H1 (cell line): ENCODE results near the gene NEDD8. TPM values are rescaled to one million over a fixed set of nuclear protein-coding genes. Genes with fewer than 3 reads are reported as not detected.

Source experiments
- CTCF ChIA-PET: fragments of 300-600 bp; sonication (Branson Sonifier 250); formaldehyde crosslinking; loops from one replicate; lab custom pipeline; 2021; ENCODE audit not compliant: partially characterized antibody; lab: Charles Lee
- POLR2A ChIA-PET: fragments of 300-600 bp; sonication (Branson Sonifier 250); formaldehyde crosslinking; loops from one replicate; lab custom pipeline; 2021; ENCODE audit warnings: inconsistent platforms; ENCODE audit not compliant: partially characterized antibody; lab: Charles Lee
- DNase-seq, 2 experiments: peaks; one replicate each; pipeline versions ENCODE4 v3.0.0 to v3.0.0-alpha.2; 2010 to 2022; ENCODE audit warnings: low spot score in 2 of 2, low read depth in 1 of 2, mixed read lengths in 1 of 2
- FAIRE-seq: peaks from 2 replicates; lab custom pipeline; 2011; peaks lifted over from hg19 to GRCh38; lab: Jason Lieb, UNC
- H2AFZ ChIP-seq: 2 replicates; pipeline ENCODE4 v1.8.1; 2012; ENCODE audit warnings: low read length, inconsistent platforms
- H2AK5ac ChIP-seq: 2 replicates; pipeline ENCODE4 v1.6.1; 2013; ENCODE audit warnings: low read depth, low read length
- H2BK120ac ChIP-seq: replicated peaks from 2 replicates; pipeline ENCODE3; 2013; ENCODE audit warnings: low read depth, low read length, inconsistent platforms
- H2BK12ac ChIP-seq: 2 replicates; pipeline ENCODE4 v1.6.1; 2013; ENCODE audit warnings: low read depth, low read length
- H2BK15ac ChIP-seq: 2 replicates; pipeline ENCODE4 v1.6.1; 2013; ENCODE audit warnings: low read length
- H2BK20ac ChIP-seq: 2 replicates; pipeline ENCODE4 v1.6.1; 2013; ENCODE audit warnings: low read length
- H2BK5ac ChIP-seq: 2 replicates; pipeline ENCODE4 v1.6.1; 2013; ENCODE audit warnings: low read depth, low read length
- H3K14ac ChIP-seq: 2 replicates; pipeline ENCODE4 v1.6.1; 2013; ENCODE audit warnings: inconsistent platforms; ENCODE audit not compliant: insufficient read length
- H3K18ac ChIP-seq: 2 replicates; pipeline ENCODE4 v1.6.1; 2013; ENCODE audit warnings: low read length; ENCODE audit errors: extremely low read depth
- H3K23ac ChIP-seq: 2 replicates; pipeline ENCODE4 v1.6.1; 2013; ENCODE audit warnings: inconsistent platforms; ENCODE audit not compliant: insufficient read length
- H3K23me2 ChIP-seq: 2 replicates; pipeline ENCODE4 v1.6.1; 2013; ENCODE audit warnings: low read depth, low read length
- H3K27ac ChIP-seq: 2 replicates; pipeline ENCODE4 v1.6.1; 2011; ENCODE audit warnings: low read depth, low read length, inconsistent platforms
- H3K27me3 ChIP-seq, 4 experiments: replicated peaks in 1 of 4; 1 replicate in 1 of 4; 2 replicates in 3 of 4; pipeline versions ENCODE4 v1.6.1 to v1.8.1; 2011 to 2013; ENCODE audit warnings: low read length in 3 of 4, mild to moderate bottlenecking in 3 of 4, inconsistent platforms in 2 of 4, mixed read lengths in 2 of 4, moderate library complexity in 1 of 4; ENCODE audit not compliant: control insufficient read depth in 3 of 4, insufficient read depth in 3 of 4; ENCODE audit errors: extremely low read depth in 1 of 4
- H3K36me3 ChIP-seq, 4 experiments: 2 replicates each; pipeline versions ENCODE4 v1.6.1 to v1.8.1; 2011 to 2013; ENCODE audit warnings: mild to moderate bottlenecking in 4 of 4, low read length in 3 of 4, moderate library complexity in 2 of 4, control low read depth in 1 of 4, inconsistent platforms in 1 of 4; ENCODE audit not compliant: insufficient read depth in 4 of 4, control insufficient read depth in 2 of 4
- H3K4ac ChIP-seq: replicated peaks from 2 replicates; pipeline ENCODE3; 2013; ENCODE audit warnings: low read length, low read depth, mixed read lengths, inconsistent platforms; ENCODE audit not compliant: insufficient read length
- H3K4me1 ChIP-seq, 4 experiments: replicated peaks in 1 of 4; 1 replicate in 1 of 4; 2 replicates in 3 of 4; pipeline versions ENCODE4 v1.6.1 to v1.8.1; 2011 to 2013; ENCODE audit warnings: low read length in 3 of 4, inconsistent platforms in 2 of 4, mixed read lengths in 1 of 4; ENCODE audit not compliant: insufficient read depth in 4 of 4, control insufficient read depth in 3 of 4
- H3K4me2 ChIP-seq, 2 experiments: 2 replicates each; pipeline versions ENCODE4 v1.6.1 to v1.8.1; 2011 to 2013; ENCODE audit warnings: low read depth in 2 of 2, low read length in 2 of 2, control low read depth in 1 of 2, inconsistent platforms in 1 of 2, mild to moderate bottlenecking in 1 of 2; ENCODE audit not compliant: insufficient read depth in 1 of 2
- H3K4me3 ChIP-seq, 4 experiments: fragments of 200-600, 300-600 bp in 1 of 4; sonication (generic), shearing (Covaris generic), sonication (Bioruptor Twin) in 1 of 4; 2 replicates each; pipeline versions ENCODE4 v1.5.1 to v1.8.1; 2011 to 2016; ENCODE audit warnings: low read length in 4 of 4, low read depth in 3 of 4, control low read depth in 2 of 4, inconsistent platforms in 2 of 4, mild to moderate bottlenecking in 2 of 4, mixed read lengths in 1 of 4, moderate library complexity in 1 of 4; ENCODE audit not compliant: insufficient read depth in 2 of 4; ENCODE audit errors: extremely low read depth in 1 of 4
- H3K56ac ChIP-seq: replicated peaks from 2 replicates; pipeline ENCODE3; 2013; ENCODE audit warnings: low read depth, mild to moderate bottlenecking, mixed read lengths, low read length, inconsistent platforms; ENCODE audit not compliant: insufficient read length
- H3K79me1 ChIP-seq: 2 replicates; pipeline ENCODE4 v1.6.1; 2013; ENCODE audit warnings: low read depth, low read length, control low read depth
- H3K79me2 ChIP-seq, 2 experiments: 2 replicates each; pipeline versions ENCODE4 v1.6.1 to v1.8.1; 2012 to 2013; ENCODE audit warnings: low read length in 2 of 2, mild to moderate bottlenecking in 2 of 2, inconsistent platforms in 1 of 2; ENCODE audit not compliant: insufficient read depth in 2 of 2, control insufficient read depth in 1 of 2
- H3K9ac ChIP-seq, 4 experiments: replicated peaks in 1 of 4; 1 replicate in 1 of 4; 2 replicates in 3 of 4; pipeline versions ENCODE4 v1.6.1 to v1.8.1; 2011 to 2013; ENCODE audit warnings: low read depth in 3 of 4, low read length in 3 of 4, control low read depth in 2 of 4, mild to moderate bottlenecking in 2 of 4, moderate library complexity in 2 of 4, inconsistent platforms in 1 of 4; ENCODE audit errors: extremely low read depth in 1 of 4
- H3K9me3 ChIP-seq, 2 experiments: 2 replicates each; pipeline versions ENCODE4 v1.6.1 to v1.8.1; 2012 to 2013; ENCODE audit warnings: mild to moderate bottlenecking in 2 of 2, moderate library complexity in 2 of 2, control low read depth in 1 of 2, inconsistent platforms in 1 of 2, low read depth in 1 of 2, low read length in 1 of 2, mixed read lengths in 1 of 2; ENCODE audit not compliant: insufficient read depth in 2 of 2
- H4K20me1 ChIP-seq, 2 experiments: replicated peaks in 1 of 2; 2 replicates each; pipeline versions ENCODE3 to v1.8.1; 2011 to 2013; ENCODE audit warnings: inconsistent platforms in 2 of 2, low read length in 2 of 2, mild to moderate bottlenecking in 1 of 2; ENCODE audit not compliant: insufficient read depth in 2 of 2, control insufficient read depth in 1 of 2
- H4K5ac ChIP-seq: 2 replicates; pipeline ENCODE4 v1.6.1; 2013; ENCODE audit warnings: low read length, low read depth, mixed read lengths, inconsistent platforms; ENCODE audit not compliant: insufficient read length
- H4K8ac ChIP-seq: 2 replicates; pipeline ENCODE4 v1.8.0; 2013; ENCODE audit warnings: mild to moderate bottlenecking, moderate library complexity, low read length, inconsistent platforms; ENCODE audit not compliant: insufficient read depth; ENCODE audit errors: extremely low read depth
- H4K91ac ChIP-seq: replicated peaks from 2 replicates; pipeline ENCODE3; 2013; ENCODE audit warnings: low read length, mixed read lengths, inconsistent platforms; ENCODE audit not compliant: insufficient read length
- CTBP2 ChIP-seq: IDR thresholded peaks from 2 replicates; pipeline ENCODE4 v1.7.0; 2011; ENCODE audit warnings: borderline replicate concordance, mild to moderate bottlenecking, moderate library complexity, mixed read lengths, low read length; ENCODE audit not compliant: insufficient read depth, insufficient read length
- EGR1 ChIP-seq: IDR thresholded peaks from 2 replicates; pipeline ENCODE4 v1.6.1; 2011; ENCODE audit warnings: low read depth, low read length, borderline replicate concordance
- SP1 ChIP-seq: IDR thresholded peaks from 2 replicates; pipeline ENCODE4 v1.6.1; 2011; ENCODE audit warnings: low read depth, low read length
- WGBS, 2 experiments: shearing (Covaris generic) in 1 of 2; methylation state at CpG; one replicate each; pipeline versions ENCODE4 v1.1.6 to v1.1.7; 2013 to 2015; ENCODE audit warnings: low lambda C conversion rate in 2 of 2, mixed read lengths in 2 of 2, inconsistent platforms in 1 of 2, low coverage in 1 of 2, missing lambda C conversion rate in 1 of 2; ENCODE audit not compliant: insufficient replicate concordance in 2 of 2, insufficient coverage in 1 of 2, insufficient read length in 1 of 2; ENCODE audit errors: extremely low coverage in 1 of 2, missing lambda C conversion rate in 1 of 2; 5-methylcytosine and 5-hydroxymethylcytosine counted together
- polyA plus RNA-seq, 7 experiments: library from polyadenylated mRNA; depleted of rRNA in 3 of 7; stranded (reverse) in 5 of 7; unstranded in 2 of 7; fragments of >200 nt in 5 of 7; fragments of 200-250 nt in 2 of 7; gene quantifications; 1 replicate in 5 of 7; 2 replicates in 1 of 7; 4 replicates in 1 of 7; pipeline versions ENCODE4 v1.2.1 to v1.2.3, GENCODE V29; 2011 to 2013; ENCODE audit warnings: missing spikeins in 2 of 7, mixed read lengths in 2 of 7
- total RNA-seq: library from RNA; stranded (reverse); fragmentation: NEBNext Ultra II Directional; extraction: Animal tissue kit (Norgen Biotek cat#: 25700); gene quantifications from 2 replicates; pipeline ENCODE4 v1.2.1, GENCODE V29; 2021
- TF ChIP-seq, protein P1 (sequence below): IDR thresholded peaks from 2 replicates; pipeline ENCODE4 v1.6.1; 2012; ENCODE audit warnings: inconsistent platforms

Gene NEDD8
- total and polyA plus RNA-seq, 2 of the 8 experiments (the other 6 are each of a cell fraction or from before 2014, with no cell fraction given): 253 to 317 TPM

DNA sequence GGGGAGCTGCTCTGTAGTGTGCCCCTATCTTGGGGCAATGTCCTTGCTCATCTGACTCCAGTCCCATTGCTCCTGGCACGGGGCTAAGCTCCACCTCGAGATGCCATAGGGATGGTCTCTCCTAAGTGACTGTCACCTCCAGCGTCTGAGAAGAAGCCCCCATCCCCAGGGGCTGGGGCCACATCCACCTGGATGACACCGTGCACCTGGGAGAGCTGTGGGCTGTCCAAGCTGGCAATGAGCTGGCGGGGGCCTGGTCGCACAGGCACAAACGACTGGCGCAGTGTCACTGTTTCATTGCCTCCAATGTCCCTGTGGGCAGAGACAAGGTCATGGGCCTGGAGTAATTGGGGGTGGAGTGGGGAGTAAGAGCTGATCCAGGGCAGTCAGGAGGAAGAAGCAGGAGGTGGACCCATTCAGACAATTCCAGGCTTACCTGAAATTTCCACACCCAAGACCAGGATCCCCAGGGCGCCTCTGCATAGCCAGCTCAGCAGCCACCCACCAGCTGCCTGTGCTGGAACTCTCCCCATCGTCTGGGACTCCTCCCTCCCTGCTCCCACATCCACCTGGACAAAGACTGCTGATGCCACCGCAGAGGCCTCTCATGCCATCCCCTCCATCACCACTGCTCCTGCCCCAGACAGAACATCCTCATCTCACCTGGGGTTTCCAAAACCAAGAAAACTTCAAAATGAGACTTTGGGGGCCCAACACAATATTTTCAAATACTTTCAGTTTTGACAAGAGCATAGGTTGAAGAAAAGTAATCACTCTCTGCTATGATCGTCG, 17.3 kb upstream of the NEDD8 start:
- no peak overlapping the region for H3K18ac ChIP-seq
- no peaks in the 10 kb centered on the region for H3K23me2 ChIP-seq
- H3K27me3 ChIP-seq: no peaks in the 10 kb centered on the region
- no peak overlapping the region for H3K9ac ChIP-seq
- WGBS, 2 experiments: 77% methylated on average over 13 of the region's 13 CpGs; no CpG with 5 or more reads in 1 of the 2 experiments
- H3K27ac ChIP-seq: no peak overlapping the region
- H3K4ac ChIP-seq: no peak overlapping the region
- H3K56ac ChIP-seq: no peak overlapping the region
- H2BK20ac ChIP-seq: no peak overlapping the region
- H2BK5ac ChIP-seq: no peak overlapping the region
- ChIA-PET CTCF (interaction anchor here (1.0 to 9.4 kb wide), 6 partner anchors 11 to 67 kb away, joined by 3 to 163 read pairs (median 22); partner anchors contain the start of genes CIDEB, DHRS1, NOP9 and RABGGTA), POLR2A (interaction anchor here (1.1 to 4.2 kb wide), 5 partner anchors 10 to 34 kb away, joined by 3 to 15 read pairs (median 4); partner anchors contain the start of gene RABGGTA)
- no peak for FAIRE-seq
- H4K20me1 ChIP-seq: no peaks in the 10 kb centered on the region
- H3K79me1 ChIP-seq: no peaks in the 10 kb centered on the region
- no peak for DNase-seq
- H3K4me2 ChIP-seq: no peak overlapping the region
- H3K36me3 ChIP-seq: no peaks in the 10 kb centered on the region
- H2BK12ac ChIP-seq: no peak overlapping the region
- H2AFZ ChIP-seq: no peak overlapping the region
- no peak overlapping the region for H3K14ac ChIP-seq
- H3K79me2 ChIP-seq: no peaks in the 10 kb centered on the region
- no peak overlapping the region for H4K8ac ChIP-seq
- no peak overlapping the region for H2BK15ac ChIP-seq
- H3K4me3 ChIP-seq: no peak overlapping the region
- H4K5ac ChIP-seq: no peak overlapping the region
- no peak overlapping the region for H3K23ac ChIP-seq
- H3K4me1 ChIP-seq: no peaks in the 10 kb centered on the region
- no peaks in the 10 kb centered on the region for H3K9me3 ChIP-seq
- no peak overlapping the region for H2AK5ac ChIP-seq
- no peak for TF ChIP-seq CTBP2
- TF ChIP-seq, protein P1, sequence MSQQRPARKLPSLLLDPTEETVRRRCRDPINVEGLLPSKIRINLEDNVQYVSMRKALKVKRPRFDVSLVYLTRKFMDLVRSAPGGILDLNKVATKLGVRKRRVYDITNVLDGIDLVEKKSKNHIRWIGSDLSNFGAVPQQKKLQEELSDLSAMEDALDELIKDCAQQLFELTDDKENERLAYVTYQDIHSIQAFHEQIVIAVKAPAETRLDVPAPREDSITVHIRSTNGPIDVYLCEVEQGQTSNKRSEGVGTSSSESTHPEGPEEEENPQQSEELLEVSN: no peak
- TF ChIP-seq EGR1: no peak
- no peak for TF ChIP-seq SP1
- H4K91ac ChIP-seq: no peak overlapping the region
- no peak overlapping the region for H2BK120ac ChIP-seq
